Neural crest cell (in vitro differentiated cells): Measurements from ENCODE around the gene RPL36A. TPM values are rescaled to one million over a fixed set of nuclear protein-coding genes. Genes with fewer than 3 reads are reported as not detected.
A peak's percentile ranks its signal among the peaks of the same experiment; 100 is the strongest.

Source experiments
- DNase-seq: peaks from one replicate; pipeline ENCODE4 v3.0.0; 2021; ENCODE audit warnings: low read depth, mixed read lengths, low spot score
- H3K27ac Mint-ChIP-seq: one replicate; pipeline ENCODE4 v1.8.0; 2021; ENCODE audit warnings: mild to moderate bottlenecking, mixed read lengths; ENCODE audit not compliant: unreplicated experiment
- H3K27me3 Mint-ChIP-seq: 2 replicates; pipeline ENCODE4 v1.8.0; 2021; ENCODE audit warnings: low read depth, mild to moderate bottlenecking, mixed read lengths
- H3K36me3 Mint-ChIP-seq: 2 replicates; pipeline ENCODE4 v1.8.0; 2021; ENCODE audit warnings: low read depth, mild to moderate bottlenecking, mixed read lengths
- H3K4me1 Mint-ChIP-seq: 2 replicates; pipeline ENCODE4 v1.8.0; 2021; ENCODE audit warnings: mixed read lengths
- H3K4me3 Mint-ChIP-seq: one replicate; pipeline ENCODE4 v1.8.0; 2021; ENCODE audit warnings: mild to moderate bottlenecking, mixed read lengths
- H3K9me3 Mint-ChIP-seq: 2 replicates; pipeline ENCODE4 v1.8.0; 2021; ENCODE audit warnings: mixed read lengths
- total RNA-seq: library from RNA; stranded (reverse); gene quantifications from 2 replicates; pipeline ENCODE4 v1.2.1, GENCODE V29; 2021
- TF ChIP-seq, protein P1 (sequence below): fragments of 200-600 bp; sonication (generic); conservative IDR thresholded peaks from 2 replicates; pipeline ENCODE4 v1.5.0; 2021; ENCODE audit warnings: antibody characterized with exemption, mild to moderate bottlenecking

The RPL36A gene
- total RNA-seq, 1 donor from 2014 or later: 316 TPM

DNA sequence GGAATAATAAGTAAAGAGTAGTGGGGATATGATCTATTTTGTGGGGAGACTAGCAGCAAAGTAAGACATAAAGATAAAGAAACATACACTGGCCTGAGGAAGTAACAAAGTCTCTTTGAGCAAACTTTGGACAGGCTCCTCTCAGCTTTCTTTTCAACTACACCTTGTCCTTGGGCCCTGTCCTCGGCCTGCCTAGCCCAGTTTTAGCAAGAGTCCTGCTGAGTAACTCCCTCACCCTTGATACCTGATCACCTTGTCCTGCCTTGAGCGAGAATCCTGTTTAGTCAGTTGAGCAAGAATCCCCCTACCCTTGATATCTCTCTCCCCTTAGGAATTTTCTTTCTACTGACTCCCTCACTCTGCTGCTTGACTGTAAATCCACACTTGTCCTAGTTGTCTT, 28.7 kb downstream of the RPL36A start:
- H3K9me3 Mint-ChIP-seq: no peaks in the 10 kb centered on the region
- no peak for DNase-seq
- no peak overlapping the region for H3K27ac Mint-ChIP-seq
- TF ChIP-seq, protein P1, sequence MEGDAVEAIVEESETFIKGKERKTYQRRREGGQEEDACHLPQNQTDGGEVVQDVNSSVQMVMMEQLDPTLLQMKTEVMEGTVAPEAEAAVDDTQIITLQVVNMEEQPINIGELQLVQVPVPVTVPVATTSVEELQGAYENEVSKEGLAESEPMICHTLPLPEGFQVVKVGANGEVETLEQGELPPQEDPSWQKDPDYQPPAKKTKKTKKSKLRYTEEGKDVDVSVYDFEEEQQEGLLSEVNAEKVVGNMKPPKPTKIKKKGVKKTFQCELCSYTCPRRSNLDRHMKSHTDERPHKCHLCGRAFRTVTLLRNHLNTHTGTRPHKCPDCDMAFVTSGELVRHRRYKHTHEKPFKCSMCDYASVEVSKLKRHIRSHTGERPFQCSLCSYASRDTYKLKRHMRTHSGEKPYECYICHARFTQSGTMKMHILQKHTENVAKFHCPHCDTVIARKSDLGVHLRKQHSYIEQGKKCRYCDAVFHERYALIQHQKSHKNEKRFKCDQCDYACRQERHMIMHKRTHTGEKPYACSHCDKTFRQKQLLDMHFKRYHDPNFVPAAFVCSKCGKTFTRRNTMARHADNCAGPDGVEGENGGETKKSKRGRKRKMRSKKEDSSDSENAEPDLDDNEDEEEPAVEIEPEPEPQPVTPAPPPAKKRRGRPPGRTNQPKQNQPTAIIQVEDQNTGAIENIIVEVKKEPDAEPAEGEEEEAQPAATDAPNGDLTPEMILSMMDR: no peak
- peak overlapping the region; percentile 94 for H3K4me3 Mint-ChIP-seq
- no peaks in the 10 kb centered on the region for H3K27me3 Mint-ChIP-seq
- H3K36me3 Mint-ChIP-seq: peaks cover 9% of the 10 kb centered on the region
- peaks cover 35% of the 10 kb centered on the region for H3K4me1 Mint-ChIP-seq

DNA sequence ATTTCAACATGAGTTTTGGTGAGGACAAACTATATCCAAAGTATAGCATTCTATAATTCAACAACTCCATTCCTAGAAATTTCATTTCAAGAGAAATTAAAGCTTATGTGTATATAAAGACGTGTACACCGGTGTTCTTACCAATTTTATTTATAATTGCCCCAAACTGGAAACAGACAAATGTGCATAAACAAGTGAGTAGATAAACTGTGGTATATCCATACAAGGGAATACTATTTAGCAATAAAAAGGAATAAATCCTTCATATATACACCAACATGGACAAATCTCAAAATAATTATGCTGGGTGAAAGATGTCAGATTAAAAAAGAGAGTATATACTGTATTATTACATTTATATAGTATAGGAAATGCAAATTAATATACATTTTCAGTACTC, 37.1 kb downstream of the RPL36A start:
- DNase-seq: no peak
- no peak overlapping the region for H3K27ac Mint-ChIP-seq
- H3K4me1 Mint-ChIP-seq: no peaks in the 10 kb centered on the region
- H3K4me3 Mint-ChIP-seq: no peak overlapping the region
- no peaks in the 10 kb centered on the region for H3K27me3 Mint-ChIP-seq
- peaks cover 10% of the 10 kb centered on the region for H3K9me3 Mint-ChIP-seq
- TF ChIP-seq, protein P1: no peak
- peaks cover 38% of the 10 kb centered on the region for H3K36me3 Mint-ChIP-seq

DNA sequence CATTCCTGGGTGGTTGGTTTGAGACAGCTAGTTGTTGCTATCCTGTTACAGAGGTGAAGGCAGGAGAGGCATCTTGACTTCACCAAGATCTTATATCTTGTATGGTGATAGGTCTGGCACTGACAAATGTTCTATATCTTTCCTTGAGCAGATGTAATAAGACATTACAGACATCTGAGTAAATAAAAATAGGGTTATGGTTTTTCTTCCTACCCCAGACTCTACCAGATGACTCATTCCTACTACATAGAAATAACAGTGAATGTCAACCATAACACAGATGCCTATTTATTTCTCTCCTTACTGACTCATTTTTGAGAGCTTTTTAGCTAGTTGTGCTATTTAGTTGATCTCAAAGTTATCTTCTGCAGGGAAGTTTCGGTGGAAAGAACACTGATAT, 39.1 kb downstream of the RPL36A start:
- TF ChIP-seq, protein P1: no peak
- Mint-ChIP-seq H3K9me3 (peaks cover 13% of the 10 kb centered on the region), H3K27ac (no peak overlapping the region), H3K4me3 (no peak overlapping the region), H3K27me3 (no peaks in the 10 kb centered on the region), H3K4me1 (no peaks in the 10 kb centered on the region), H3K36me3 (peaks cover 38% of the 10 kb centered on the region)
- DNase-seq: no peak

DNA sequence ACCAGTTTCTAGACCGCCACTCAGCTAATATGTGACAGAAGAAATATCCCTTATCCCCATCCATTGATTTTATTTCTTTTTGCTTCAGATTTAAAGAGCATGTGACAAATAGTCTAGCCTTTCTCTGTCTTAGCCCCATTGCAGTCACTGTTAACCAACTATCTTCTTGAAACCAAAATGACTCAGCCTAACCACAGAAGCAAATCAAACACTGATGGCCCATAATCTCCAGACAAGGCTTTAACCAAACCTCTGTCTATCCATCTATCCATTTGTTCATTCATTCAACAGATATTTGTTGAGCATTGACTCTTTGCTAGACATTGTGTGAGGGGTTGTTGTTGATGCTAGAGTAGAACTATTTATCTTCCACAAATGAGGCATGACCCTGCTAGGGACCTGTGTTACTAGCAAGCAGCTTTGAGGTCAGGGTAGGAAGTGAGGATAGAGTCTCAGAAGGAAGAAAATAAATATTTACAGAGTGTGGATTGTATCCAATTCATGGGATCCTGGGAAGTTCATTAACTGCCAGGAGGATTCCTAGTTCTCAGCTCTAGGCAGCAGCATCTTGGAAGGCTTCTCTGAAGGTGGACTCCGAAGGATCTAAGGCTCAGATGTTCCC, 39.8 kb downstream of the RPL36A start:
- no peak overlapping the region for H3K4me3 Mint-ChIP-seq
- no peak overlapping the region for H3K27ac Mint-ChIP-seq
- H3K27me3 Mint-ChIP-seq: no peaks in the 10 kb centered on the region
- peaks cover 35% of the 10 kb centered on the region for H3K36me3 Mint-ChIP-seq
- TF ChIP-seq, protein P1: no peak
- no peak for DNase-seq
- H3K9me3 Mint-ChIP-seq: peaks cover 10% of the 10 kb centered on the region
- no peaks in the 10 kb centered on the region for H3K4me1 Mint-ChIP-seq

DNA sequence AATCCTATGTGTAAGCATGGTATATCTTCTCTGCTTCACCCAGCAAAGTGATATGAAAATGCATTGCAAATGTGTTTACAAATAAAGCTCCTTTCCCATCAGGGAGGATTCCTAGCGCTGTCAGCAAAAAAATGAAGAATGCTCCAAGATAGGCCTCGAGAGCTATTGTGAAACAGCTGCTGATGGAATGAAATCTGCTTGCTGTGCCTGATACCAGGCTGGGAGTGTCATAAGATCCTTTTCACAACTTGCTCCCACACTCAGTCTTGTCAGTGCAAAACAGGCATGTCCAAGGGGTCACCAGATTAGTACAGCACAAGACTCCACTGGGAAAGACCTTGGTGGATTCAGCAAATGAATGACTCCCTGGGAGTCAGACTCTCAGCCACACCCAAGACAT, 51.3 kb downstream of the RPL36A start:
- H3K4me1 Mint-ChIP-seq: no peaks in the 10 kb centered on the region
- H3K27me3 Mint-ChIP-seq: no peaks in the 10 kb centered on the region
- no peak for DNase-seq
- no peak overlapping the region for H3K27ac Mint-ChIP-seq
- TF ChIP-seq, protein P1: no peak
- H3K36me3 Mint-ChIP-seq: peaks cover 45% of the 10 kb centered on the region
- no peak overlapping the region for H3K4me3 Mint-ChIP-seq
- H3K9me3 Mint-ChIP-seq: peaks cover 8% of the 10 kb centered on the region

Other genes with a start within 250 kb of the RPL36A start
- 2.4 and 2.9 TPM in 2 replicates for gene DRP2, start 171.2 kb upstream of the RPL36A start, total RNA-seq
- 0.19 TPM in 1 of 2 replicates, not detected in the other for gene TAF7L, start 99.7 kb upstream of the RPL36A start, total RNA-seq
- 31.7 and 32.2 TPM in 2 replicates for gene TIMM8A, start 42.3 kb upstream of the RPL36A start, total RNA-seq
- 0.64 TPM in 1 of 2 replicates, not detected in the other for gene BTK, start 4.8 kb upstream of the RPL36A start, total RNA-seq
- 48.0 and 50.7 TPM in 2 replicates for gene GLA, start 16.9 kb downstream of the RPL36A start, total RNA-seq
- 73.3 and 74.0 TPM in 2 replicates for gene HNRNPH2, start 17.2 kb downstream of the RPL36A start, total RNA-seq
- 24.2 and 26.2 TPM in 2 replicates for gene ARMCX4, start 94.4 kb downstream of the RPL36A start, total RNA-seq
- 30.0 and 30.6 TPM in 2 replicates for gene ARMCX1, start 159.5 kb downstream of the RPL36A start, total RNA-seq
- 65.6 and 67.8 TPM in 2 replicates for gene ARMCX6, start 227.0 kb downstream of the RPL36A start, total RNA-seq
- 46.1 and 49.1 TPM in 2 replicates for gene ARMCX3, start 232.1 kb downstream of the RPL36A start, total RNA-seq